ENCODE measurements around the gene FRYL. TPM values are rescaled to one million over a fixed set of nuclear protein-coding genes. Genes with fewer than 3 reads are reported as not detected.
"Not testable (repeated sequence)": the region's sequence is repeated elsewhere in the genome, so short reads cannot be mapped to it uniquely, and the experiment has no call there.

Gene FRYL
- total and polyA plus RNA-seq, 5 donors from 2014 or later = 27.5 to 135 (median 34.0) TPM

- ATAC-seq (ENCODE audit: low read depth in 2 of 2) (no peak), DNase-seq (no peak)
- H3K4me3 Mint-ChIP-seq = no peak overlapping the region
- no peaks in the 10 kb centered on the region for H3K9me3 ChIP-seq (ENCODE audit: control insufficient read depth in 2 of 2, low read length in 2 of 2)
- no peaks in the 10 kb centered on the region for H3K27me3 ChIP-seq (ENCODE audit: control insufficient read depth, insufficient read depth, low read length)
- H3K4me1 ChIP-seq (ENCODE audit: control insufficient read depth, insufficient read depth, low read length, poor library complexity, severe bottlenecking) = peaks cover 8% of the 10 kb centered on the region
- no peak overlapping the region for H3K27ac ChIP-seq (ENCODE audit: insufficient read depth, low read length, poor library complexity, severe bottlenecking)
- no peaks in the 10 kb centered on the region for H3K36me3 ChIP-seq (ENCODE audit: control insufficient read depth, insufficient read depth, low read length)
- peak overlapping the region in 2 of 3 donors; percentile 57 to 85 for H3K27ac Mint-ChIP-seq
- no peak overlapping the region for H3K4me3 ChIP-seq (ENCODE audit: low read depth, low read length)
- no peaks in the 10 kb centered on the region for H3K27me3 Mint-ChIP-seq
- H3K9me3 Mint-ChIP-seq = peaks cover 0 to 6% (median 0%) of the 10 kb centered on the region in 7 donors
- H3K4me1 Mint-ChIP-seq = peaks cover 56 to 87% (median 60%) of the 10 kb centered on the region in 4 donors
- peaks cover 13% of the 10 kb centered on the region for H3K36me3 Mint-ChIP-seq
These were observed 26.9 kb downstream of the FRYL start for GRCh38 chr4:48753159-48753558.

- DNase-seq (no peak), ATAC-seq (ENCODE audit: low read depth in 2 of 2) (no peak)
- Histone ChIP-seq H3K4me3 (ENCODE audit: low read depth, low read length) (no peak overlapping the region), H3K4me1 (ENCODE audit: control insufficient read depth, insufficient read depth, low read length, poor library complexity, severe bottlenecking) (peaks cover 8% of the 10 kb centered on the region), H3K36me3 (ENCODE audit: control insufficient read depth, insufficient read depth, low read length) (no peaks in the 10 kb centered on the region), H3K9me3 (ENCODE audit: control insufficient read depth in 2 of 2, low read length in 2 of 2) (no peaks in the 10 kb centered on the region), H3K27ac (ENCODE audit: insufficient read depth, low read length, poor library complexity, severe bottlenecking) (no peak overlapping the region), H3K27me3 (ENCODE audit: control insufficient read depth, insufficient read depth, low read length) (no peaks in the 10 kb centered on the region)
- Mint-ChIP-seq H3K27me3 (no peaks in the 10 kb centered on the region), H3K4me1 (peaks cover 57 to 86% (median 60%) of the 10 kb centered on the region in 4 donors), H3K9me3 (peaks cover 0 to 6% (median 0%) of the 10 kb centered on the region in 7 donors), H3K27ac (peak overlapping the region in 2 of 3 donors; percentile 57 to 85), H3K4me3 (peak overlapping the region in 1 of 4 donors; percentile 36), H3K36me3 (peaks cover 13% of the 10 kb centered on the region)
These were observed 27.4 kb downstream of the FRYL start for GRCh38 chr4:48752726-48753125.

GRCh38 chr4:48752246-48752645, 27.8 kb downstream of the FRYL start:
- Mint-ChIP-seq H3K27me3 (no peaks in the 10 kb centered on the region), H3K4me1 (peaks cover 57 to 86% (median 61%) of the 10 kb centered on the region in 4 donors), H3K36me3 (peaks cover 13% of the 10 kb centered on the region), H3K9me3 (peaks cover 0 to 6% (median 0%) of the 10 kb centered on the region in 7 donors), H3K27ac (peak overlapping the region in 2 of 3 donors; percentile 57 to 85), H3K4me3 (peak overlapping the region in 1 of 4 donors; percentile 19)
- ATAC-seq (ENCODE audit: low read depth in 2 of 2) (no peak), DNase-seq (no peak)
- no peaks in the 10 kb centered on the region for H3K36me3 ChIP-seq (ENCODE audit: control insufficient read depth, insufficient read depth, low read length)
- H3K4me3 ChIP-seq (ENCODE audit: low read depth, low read length) = no peak overlapping the region
- H3K9me3 ChIP-seq (ENCODE audit: control insufficient read depth in 2 of 2, low read length in 2 of 2) = no peaks in the 10 kb centered on the region
- no peak overlapping the region for H3K27ac ChIP-seq (ENCODE audit: insufficient read depth, low read length, poor library complexity, severe bottlenecking)
- H3K4me1 ChIP-seq (ENCODE audit: control insufficient read depth, insufficient read depth, low read length, poor library complexity, severe bottlenecking) = peaks cover 8% of the 10 kb centered on the region
- no peaks in the 10 kb centered on the region for H3K27me3 ChIP-seq (ENCODE audit: control insufficient read depth, insufficient read depth, low read length)

GRCh38 chr4:48748949-48749596, 31.0 kb downstream of the FRYL start:
- Mint-ChIP-seq H3K9me3 (peaks cover 0 to 2% (median 0%) of the 10 kb centered on the region in 7 donors), H3K4me3 (no peak overlapping the region), H3K4me1 (peaks cover 49 to 81% (median 62%) of the 10 kb centered on the region in 4 donors), H3K36me3 (peaks cover 5% of the 10 kb centered on the region), H3K27ac (peak overlapping the region in 2 of 3 donors; percentile 26 to 68), H3K27me3 (no peaks in the 10 kb centered on the region)
- no peak for DNase-seq
- H3K36me3 ChIP-seq (ENCODE audit: control insufficient read depth, insufficient read depth, low read length) = no peaks in the 10 kb centered on the region
- H3K27me3 ChIP-seq (ENCODE audit: control insufficient read depth, insufficient read depth, low read length) = no peaks in the 10 kb centered on the region
- peaks cover 11% of the 10 kb centered on the region for H3K4me1 ChIP-seq (ENCODE audit: control insufficient read depth, insufficient read depth, low read length, poor library complexity, severe bottlenecking)
- no peak for ATAC-seq (ENCODE audit: low read depth in 2 of 2)
- no peaks in the 10 kb centered on the region for H3K9me3 ChIP-seq (ENCODE audit: control insufficient read depth in 2 of 2, low read length in 2 of 2)
- no peak overlapping the region for H3K4me3 ChIP-seq (ENCODE audit: low read depth, low read length)
- H3K27ac ChIP-seq (ENCODE audit: insufficient read depth, low read length, poor library complexity, severe bottlenecking) = no peak overlapping the region

GRCh38 chr4:48746608-48747362, 33.3 kb downstream of the FRYL start:
- DNase-seq (no peak), ATAC-seq (ENCODE audit: low read depth in 2 of 2) (peak in 1 of 2 donors; percentile 52)
- peak overlapping the region in 2 of 4 donors; percentile 25 to 33 for H3K4me3 Mint-ChIP-seq
- no peaks in the 10 kb centered on the region for H3K27me3 Mint-ChIP-seq
- H3K4me1 Mint-ChIP-seq = peaks cover 42 to 79% (median 63%) of the 10 kb centered on the region in 4 donors
- no peak overlapping the region for H3K4me3 ChIP-seq (ENCODE audit: low read depth, low read length)
- H3K4me1 ChIP-seq (ENCODE audit: control insufficient read depth, insufficient read depth, low read length, poor library complexity, severe bottlenecking) = peaks cover 24% of the 10 kb centered on the region
- no peaks in the 10 kb centered on the region for H3K9me3 ChIP-seq (ENCODE audit: control insufficient read depth in 2 of 2, low read length in 2 of 2)
- no peak overlapping the region for H3K27ac ChIP-seq (ENCODE audit: insufficient read depth, low read length, poor library complexity, severe bottlenecking)
- no peaks in the 10 kb centered on the region for H3K27me3 ChIP-seq (ENCODE audit: control insufficient read depth, insufficient read depth, low read length)
- no peaks in the 10 kb centered on the region for H3K36me3 ChIP-seq (ENCODE audit: control insufficient read depth, insufficient read depth, low read length)
- peak overlapping the region in 2 of 3 donors; percentile 86 to 90 for H3K27ac Mint-ChIP-seq
- peaks cover 0 to 1% (median 0%) of the 10 kb centered on the region in 7 donors for H3K9me3 Mint-ChIP-seq
- H3K36me3 Mint-ChIP-seq = peaks cover 5% of the 10 kb centered on the region

DNA sequence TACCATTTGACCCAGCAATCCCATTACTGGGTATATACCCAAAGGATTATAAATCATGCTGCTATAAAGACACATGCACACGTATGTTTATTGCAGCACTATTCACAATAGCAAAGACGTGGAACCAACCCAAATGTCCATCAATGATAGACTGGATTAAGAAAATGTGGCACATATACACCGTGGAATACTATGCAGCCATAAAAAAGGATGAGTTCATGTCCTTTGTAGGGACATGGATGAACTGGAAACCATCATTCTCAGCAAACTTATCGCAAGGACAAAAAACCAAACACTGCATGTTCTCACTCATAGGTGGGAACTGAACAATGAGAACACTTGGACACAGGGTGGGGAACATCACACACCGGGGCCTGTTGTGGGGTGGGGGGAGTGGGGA, 34.9 kb downstream of the FRYL start:
- H3K9me3 ChIP-seq (ENCODE audit: control insufficient read depth in 2 of 2, low read length in 2 of 2); H3K27ac Mint-ChIP-seq; H3K4me3 ChIP-seq (ENCODE audit: low read depth, low read length); H3K27me3 Mint-ChIP-seq; H3K4me3 Mint-ChIP-seq; DNase-seq; ATAC-seq (ENCODE audit: low read depth in 2 of 2); H3K36me3 ChIP-seq (ENCODE audit: control insufficient read depth, insufficient read depth, low read length); H3K27ac ChIP-seq (ENCODE audit: insufficient read depth, low read length, poor library complexity, severe bottlenecking); H3K27me3 ChIP-seq (ENCODE audit: control insufficient read depth, insufficient read depth, low read length); H3K36me3 Mint-ChIP-seq; H3K9me3 Mint-ChIP-seq: not testable (repeated sequence)
- peaks cover 27% of the 10 kb centered on the region for H3K4me1 ChIP-seq (ENCODE audit: control insufficient read depth, insufficient read depth, low read length, poor library complexity, severe bottlenecking)
- H3K4me1 Mint-ChIP-seq = peaks cover 37 to 81% (median 59%) of the 10 kb centered on the region in 4 donors

DNA sequence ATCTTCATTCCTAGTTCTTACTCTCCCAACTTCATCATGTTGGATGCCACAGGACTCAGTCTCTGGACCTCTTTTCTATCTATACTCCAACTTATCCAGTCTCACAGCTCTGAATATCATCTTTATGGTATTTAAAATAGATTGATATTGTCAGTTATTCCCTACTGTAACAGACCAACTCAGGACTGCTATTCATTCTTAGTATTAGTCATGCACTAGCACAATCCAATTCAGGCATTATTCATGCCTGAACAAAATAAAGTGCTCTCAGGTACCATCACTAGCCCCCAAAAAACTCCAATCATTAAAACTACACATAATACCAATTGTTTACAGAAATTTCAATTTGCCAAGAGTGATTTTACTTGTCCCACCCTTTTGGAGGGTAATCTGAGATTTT, 37.7 kb downstream of the FRYL start:
- H3K36me3 Mint-ChIP-seq = peaks cover 5% of the 10 kb centered on the region
- H3K4me1 Mint-ChIP-seq = peaks cover 38 to 85% (median 65%) of the 10 kb centered on the region in 4 donors
- peak overlapping the region; percentile 5 to 27 (median 12) for H3K4me3 Mint-ChIP-seq
- Histone ChIP-seq H3K4me3 (ENCODE audit: low read depth, low read length) (peak overlapping the region; percentile 52), H3K27ac (ENCODE audit: insufficient read depth, low read length, poor library complexity, severe bottlenecking) (no peak overlapping the region), H3K27me3 (ENCODE audit: control insufficient read depth, insufficient read depth, low read length) (no peaks in the 10 kb centered on the region), H3K36me3 (ENCODE audit: control insufficient read depth, insufficient read depth, low read length) (no peaks in the 10 kb centered on the region), H3K4me1 (ENCODE audit: control insufficient read depth, insufficient read depth, low read length, poor library complexity, severe bottlenecking) (peaks cover 37% of the 10 kb centered on the region), H3K9me3 (ENCODE audit: control insufficient read depth in 2 of 2, low read length in 2 of 2) (no peaks in the 10 kb centered on the region)
- ATAC-seq (ENCODE audit: low read depth in 2 of 2) (no peak), DNase-seq (no peak)
- peak overlapping the region; percentile 15 to 25 (median 18) for H3K27ac Mint-ChIP-seq
- no peaks in the 10 kb centered on the region for H3K27me3 Mint-ChIP-seq
- peaks cover 0 to 4% (median 0%) of the 10 kb centered on the region in 7 donors for H3K9me3 Mint-ChIP-seq
